Stimulated activated CD8-positive, alpha-beta memory T cell treated with anti-CD3 and anti-CD28 coated beads, Interleukin-15, amount 100 ng/mL, for 4 hours (primary cell): Measurements from ENCODE around the gene PRAC2.

Experiments
- DNase-seq, 2 donors: peaks; one replicate each; pipeline ENCODE4 v3.0.0-alpha.2; 2020; ENCODE audit warnings: low read depth in 2 of 2

PRAC2 gene

GRCh38 chr17:48734333-48735061 is 11.5 kb downstream of the PRAC2 start:
- DNase-seq: no peak

- DNase-seq: no peak
These were observed 12.0 kb downstream of the PRAC2 start for GRCh38 chr17:48735062-48735351.

GRCh38 chr17:48737330-48738043 is 14.5 kb downstream of the PRAC2 start:
- DNase-seq: no peak

GRCh38 chr17:48738424-48738802 is 15.4 kb downstream of the PRAC2 start:
- DNase-seq: no peak

- no peak for DNase-seq
These were observed 16.0 kb downstream of the PRAC2 start for GRCh38 chr17:48738803-48739526.

- no peak for DNase-seq
These were observed 17.6 kb downstream of the PRAC2 start for GRCh38 chr17:48740537-48740936.

- no peak for DNase-seq
These were observed 22.6 kb downstream of the PRAC2 start for GRCh38 chr17:48745381-48746275.

GRCh38 chr17:48746916-48747444 is 24.0 kb downstream of the PRAC2 start:
- no peak for DNase-seq

GRCh38 chr17:48747445-48748363 is 24.7 kb downstream of the PRAC2 start:
- no peak for DNase-seq

GRCh38 chr17:48748718-48749566 is 26.0 kb downstream of the PRAC2 start:
- DNase-seq: no peak

GRCh38 chr17:48749621-48750553 is 26.9 kb downstream of the PRAC2 start:
- no peak for DNase-seq

- DNase-seq: no peak
These were observed 28.2 kb downstream of the PRAC2 start for GRCh38 chr17:48751172-48751571.

GRCh38 chr17:48751733-48752398 is 28.9 kb downstream of the PRAC2 start:
- DNase-seq: no peak

- DNase-seq: no peak
These were observed 29.7 kb downstream of the PRAC2 start for GRCh38 chr17:48752399-48753288.

- DNase-seq: no peak
These were observed 31.0 kb downstream of the PRAC2 start for GRCh38 chr17:48753794-48754499.
